Loucy (cell line): Measurements from ENCODE around the gene EAPP.
"Not testable (repeated sequence)": the region's sequence is repeated elsewhere in the genome, so short reads cannot be mapped to it uniquely, and the experiment has no call there.

Source experiments
- H2AFZ ChIP-seq: fragments of 200-600 bp; sonication (generic); 2 replicates; pipeline ENCODE4 v1.6.0; 2016; ENCODE audit warnings: antibody characterized with exemption, mild to moderate bottlenecking, low read length, moderate library complexity
- H3F3A ChIP-seq: fragments of 200-600 bp; 2 replicates; pipeline ENCODE4 v1.6.0; 2016; ENCODE audit warnings: antibody characterized with exemption, low read depth, mild to moderate bottlenecking
- H3K27me3 ChIP-seq: fragments of 200-600 bp; sonication (generic); 2 replicates; pipeline ENCODE4 v1.6.1; 2014; ENCODE audit warnings: low read length, mild to moderate bottlenecking; ENCODE audit not compliant: insufficient read depth, poor library complexity, severe bottlenecking
- H3K36me3 ChIP-seq: fragments of 200-600 bp; sonication (generic); 2 replicates; pipeline ENCODE4 v1.6.1; 2016; ENCODE audit warnings: low read length; ENCODE audit not compliant: insufficient read depth
- H3K4me1 ChIP-seq: fragments of 200-600 bp; sonication (generic); 2 replicates; pipeline ENCODE4 v1.5.1; 2014; ENCODE audit warnings: low read length, mild to moderate bottlenecking; ENCODE audit not compliant: insufficient read depth, poor library complexity, severe bottlenecking
- H3K4me2 ChIP-seq: fragments of 200-600 bp; sonication (generic); 2 replicates; pipeline ENCODE4 v1.6.0; 2014; ENCODE audit warnings: antibody characterized with exemption, low read length, low read depth, mild to moderate bottlenecking; ENCODE audit not compliant: poor library complexity, severe bottlenecking
- H3K4me3 ChIP-seq: fragments of 200-600 bp; sonication (generic); 2 replicates; pipeline ENCODE4 v1.5.1; 2014; ENCODE audit warnings: low read length, mild to moderate bottlenecking, mixed read lengths; ENCODE audit not compliant: poor library complexity, severe bottlenecking
- H3K79me2 ChIP-seq: fragments of 200-600 bp; sonication (generic); 2 replicates; pipeline ENCODE4 v1.6.1; 2014; ENCODE audit warnings: low read length; ENCODE audit not compliant: insufficient read depth
- H3K9ac ChIP-seq: fragments of 200-600 bp; sonication (generic); 2 replicates; pipeline ENCODE4 v1.6.0; 2014; ENCODE audit warnings: mild to moderate bottlenecking, low read depth, low read length, moderate library complexity; ENCODE audit not compliant: poor library complexity, severe bottlenecking
- H3K9me2 ChIP-seq: fragments of 200-600 bp; sonication (generic); replicated peaks from 2 replicates; pipeline ENCODE4 v1.6.1; 2016; ENCODE audit warnings: low read depth, low read length, mixed read lengths
- H3K9me3 ChIP-seq: fragments of 200-600 bp; sonication (generic); 2 replicates; pipeline ENCODE4 v1.6.1; 2014; ENCODE audit warnings: mild to moderate bottlenecking, antibody characterized with exemption, low read length, low read depth; ENCODE audit not compliant: insufficient read depth
- H4K20me1 ChIP-seq: fragments of 200-600 bp; sonication (generic); 2 replicates; pipeline ENCODE4 v1.6.0; 2014; ENCODE audit warnings: antibody characterized with exemption, low read length, mild to moderate bottlenecking; ENCODE audit not compliant: insufficient read depth, poor library complexity, severe bottlenecking
- CTCF ChIP-seq: fragments of 200-600 bp; sonication (generic); conservative IDR thresholded peaks from 2 replicates; pipeline ENCODE4 v1.5.1; 2014; ENCODE audit warnings: mild to moderate bottlenecking, antibody characterized with exemption, low read length
- EZH2phosphoT487 ChIP-seq: fragments of 200-600 bp; IDR thresholded peaks from 2 replicates; pipeline ENCODE4 v1.6.1; 2018; ENCODE audit warnings: antibody characterized with exemption, mild to moderate bottlenecking, moderate library complexity, borderline replicate concordance

EAPP gene

DNA sequence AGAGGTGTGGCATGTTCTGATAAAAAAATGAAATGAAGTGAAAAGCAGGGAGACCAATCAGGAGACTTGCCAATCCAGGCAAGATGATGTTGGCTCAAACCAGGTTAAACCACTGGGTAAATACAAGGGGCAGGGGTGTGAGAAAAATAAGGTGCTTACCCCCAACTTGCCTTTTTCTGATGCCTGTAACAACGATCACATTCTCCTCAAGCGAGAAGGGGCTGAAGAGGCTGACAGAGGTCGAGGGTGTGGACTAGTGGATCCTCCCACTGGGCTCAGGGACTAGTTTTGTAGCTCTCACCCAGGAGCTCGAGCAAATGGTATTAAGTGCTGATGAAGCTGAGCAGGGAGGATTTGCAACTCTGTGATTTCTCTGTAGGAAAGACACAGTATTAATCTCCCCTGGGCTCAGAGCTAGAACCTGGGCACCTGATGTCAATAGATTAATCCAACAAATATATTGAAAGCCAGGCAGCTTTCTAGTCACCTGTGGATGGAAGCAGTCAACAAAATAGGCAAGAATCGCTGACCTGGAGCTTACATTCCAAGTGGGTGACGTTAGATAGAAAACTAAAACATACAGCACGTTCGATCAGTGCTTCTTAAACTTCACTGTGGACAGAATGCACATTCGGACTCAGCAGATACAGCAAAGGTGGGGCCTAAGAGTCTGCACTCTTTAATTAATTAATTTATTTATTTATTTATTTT lies 15.2 kb upstream of the EAPP start:
- Histone ChIP-seq H4K20me1 (no peaks in the 10 kb centered on the region), H3K4me1 (no peaks in the 10 kb centered on the region), H3K36me3 (no peaks in the 10 kb centered on the region), H2AFZ (no peak overlapping the region), H3K9me3 (no peaks in the 10 kb centered on the region), H3K4me2 (peak overlapping the region; percentile 78), H3K9ac (no peak overlapping the region), H3K27me3 (no peaks in the 10 kb centered on the region), H3K79me2 (no peaks in the 10 kb centered on the region), H3F3A (peaks cover 10% of the 10 kb centered on the region), H3K9me2 (no peaks in the 10 kb centered on the region), H3K4me3 (peak overlapping the region; percentile 67)
- TF ChIP-seq EZH2phosphoT487, result no peak
- TF ChIP-seq CTCF, result no peak

DNA sequence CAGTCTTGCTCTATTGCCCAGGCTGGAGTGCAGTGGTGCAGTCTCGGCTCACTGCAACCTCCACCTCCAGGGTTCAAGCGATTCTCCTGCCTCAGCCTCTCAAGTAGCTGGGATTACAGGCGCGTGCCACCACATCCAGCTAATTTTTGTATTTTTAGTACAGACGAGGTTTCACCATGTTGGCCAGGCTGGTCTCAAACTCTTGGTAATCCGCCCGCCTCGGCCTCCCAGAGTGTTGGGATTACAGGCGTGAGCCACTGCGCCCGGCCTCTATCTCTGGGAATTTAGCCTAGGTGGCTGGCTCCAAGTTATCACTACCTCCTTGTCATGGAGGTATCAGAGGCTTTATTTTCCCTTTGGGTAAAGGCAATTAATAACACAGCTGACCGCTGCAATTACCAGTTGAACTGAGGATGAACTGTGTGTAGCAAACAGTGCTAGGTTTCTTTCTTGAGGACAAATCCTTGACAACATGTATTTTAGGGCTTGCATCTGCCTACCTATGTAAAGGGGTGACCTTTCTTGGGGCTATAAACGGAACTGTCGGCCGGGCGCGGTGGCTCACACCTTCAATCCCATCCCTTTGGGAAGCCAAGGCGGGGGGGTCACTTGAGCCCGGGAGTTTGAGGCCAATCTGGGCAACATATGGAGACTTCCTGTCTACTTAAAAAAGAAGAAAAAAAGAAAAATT lies 9.9 kb upstream of the EAPP start:
- H3K27me3 ChIP-seq, H3K9ac ChIP-seq, H2AFZ ChIP-seq, H3K36me3 ChIP-seq, H3K4me2 ChIP-seq, H3K4me3 ChIP-seq, H3K79me2 ChIP-seq, H3K9me3 ChIP-seq, H3K9me2 ChIP-seq, H3K4me1 ChIP-seq, H4K20me1 ChIP-seq: not testable (repeated sequence)
- peaks cover 15% of the 10 kb centered on the region for H3F3A ChIP-seq

DNA sequence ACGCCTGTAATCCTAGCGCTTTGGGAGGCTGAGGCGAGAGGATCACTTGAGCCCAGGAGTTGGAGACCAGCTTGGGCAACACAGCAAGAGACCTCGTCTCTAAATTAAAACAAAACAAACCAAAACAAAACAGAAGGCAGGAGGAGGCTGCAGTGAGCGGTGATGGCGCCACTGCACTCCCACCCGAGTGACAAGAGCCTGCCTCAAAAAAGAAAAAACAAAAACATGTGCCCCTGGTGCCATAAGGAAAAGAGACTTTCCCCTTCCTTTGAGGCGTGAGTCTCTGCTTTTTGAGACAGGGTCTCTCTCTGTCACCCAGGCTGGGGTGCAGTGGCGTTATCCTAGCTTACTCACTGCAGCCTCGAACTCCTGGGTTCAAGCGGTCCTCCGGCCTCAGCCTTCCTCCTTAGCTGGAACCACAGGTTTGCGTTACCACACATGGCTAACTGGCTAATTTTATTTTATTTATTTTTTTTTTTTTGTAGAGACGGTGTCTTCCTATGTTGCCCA lies 9.0 kb upstream of the EAPP start:
- Histone ChIP-seq H3K4me1 (no peaks in the 10 kb centered on the region), H4K20me1 (no peaks in the 10 kb centered on the region), H3K9me2 (no peaks in the 10 kb centered on the region), H2AFZ (no peak overlapping the region), H3K36me3 (no peaks in the 10 kb centered on the region), H3K9me3 (no peaks in the 10 kb centered on the region), H3K27me3 (no peaks in the 10 kb centered on the region), H3K9ac (no peak overlapping the region), H3K4me3 (no peak overlapping the region), H3F3A (peaks cover 11% of the 10 kb centered on the region; the same call in 1 of the 2 replicates), H3K4me2 (peak overlapping the region; percentile 57), H3K79me2 (no peaks in the 10 kb centered on the region)
- TF ChIP-seq CTCF (no peak), EZH2phosphoT487 (no peak)

- not testable (repeated sequence) for H3K9me3 ChIP-seq, H3K4me2 ChIP-seq, H3K4me3 ChIP-seq, H2AFZ ChIP-seq, H3K36me3 ChIP-seq, H3K9me2 ChIP-seq, H3K79me2 ChIP-seq, H3K4me1 ChIP-seq, H3K27me3 ChIP-seq, H3K9ac ChIP-seq, H4K20me1 ChIP-seq
- peaks cover 11% of the 10 kb centered on the region; the same call in 1 of the 2 replicates for H3F3A ChIP-seq
These were observed 7.6 kb upstream of the EAPP start for GRCh38 chr14:34547136-34547520.

DNA sequence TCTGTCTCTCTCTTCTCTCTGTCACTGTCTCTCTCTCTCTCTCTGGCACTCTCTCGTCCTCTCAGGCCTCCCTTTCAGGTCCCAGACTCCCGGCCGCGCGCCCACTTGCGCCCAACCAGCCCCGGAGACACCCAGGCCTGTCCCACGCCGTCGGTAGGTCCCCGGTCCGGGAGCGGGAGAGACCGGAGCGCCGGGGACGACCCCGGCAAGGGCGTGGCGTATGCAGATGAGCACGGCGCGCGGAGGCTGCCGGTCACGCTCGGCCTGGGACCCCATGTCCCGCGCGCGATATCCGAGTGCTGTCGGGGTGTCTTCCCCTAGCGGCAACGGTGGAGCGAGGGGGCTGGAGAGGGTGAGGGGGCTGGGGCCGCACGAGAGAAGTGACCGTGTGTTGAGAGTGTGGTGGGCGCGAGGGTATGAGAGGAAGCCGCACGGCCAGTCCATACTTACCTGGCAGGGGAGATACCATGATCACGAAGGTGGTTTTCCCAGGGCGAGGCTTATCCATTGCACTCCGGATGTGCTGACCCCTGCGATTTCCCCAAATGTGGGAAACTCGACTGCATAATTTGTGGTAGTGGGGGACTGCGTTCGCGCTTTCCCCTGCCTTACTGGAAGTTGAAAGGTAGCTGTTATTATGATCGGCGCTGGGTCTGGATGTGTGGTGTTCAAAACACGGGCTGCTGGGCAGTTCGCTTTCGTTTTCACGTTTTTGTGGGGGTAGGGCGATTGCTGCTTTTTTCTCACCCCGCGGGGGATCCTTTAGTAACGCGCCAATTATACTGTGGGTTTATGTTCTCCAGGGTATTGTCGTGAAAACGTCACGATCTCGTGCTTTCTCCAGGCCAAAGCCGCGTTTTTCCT lies 7.0 kb upstream of the EAPP start:
- H3K4me3 ChIP-seq, H3K36me3 ChIP-seq: not testable (repeated sequence)
- H3F3A ChIP-seq, result peaks cover 11% of the 10 kb centered on the region; the same call in 1 of the 2 replicates

More for the DNA sequence above, 7.0 kb upstream of the EAPP start:
- not testable (repeated sequence) for H2AFZ ChIP-seq, H3K27me3 ChIP-seq, H3K79me2 ChIP-seq, H3K4me1 ChIP-seq, H4K20me1 ChIP-seq, H3K4me2 ChIP-seq, H3K9me3 ChIP-seq, H3K9ac ChIP-seq, H3K9me2 ChIP-seq
